H1 (cell line): ENCODE data around the gene S100A11. TPM values are rescaled to one million over a fixed set of nuclear protein-coding genes. Genes with fewer than 3 reads are reported as not detected.

Source experiments
- GABPA ChIP-seq: IDR thresholded peaks from 2 replicates; pipeline ENCODE4 v1.6.1; 2011; ENCODE audit warnings: mild to moderate bottlenecking, low read length, moderate library complexity, borderline replicate concordance; ENCODE audit not compliant: insufficient read depth
- SP4 ChIP-seq: IDR thresholded peaks from 2 replicates; pipeline ENCODE4 v1.6.1; 2012; ENCODE audit warnings: low read length, inconsistent platforms
- TEAD4 ChIP-seq: IDR thresholded peaks from 2 replicates; pipeline ENCODE4 v1.6.1; 2012; ENCODE audit warnings: low read depth, low read length, inconsistent platforms, mixed read lengths
- polyA plus RNA-seq, 7 experiments: library from polyadenylated mRNA; depleted of rRNA in 3 of 7; stranded (reverse) in 5 of 7; unstranded in 2 of 7; fragments of >200 nt in 5 of 7; fragments of 200-250 nt in 2 of 7; gene quantifications; 1 replicate in 5 of 7; 2 replicates in 1 of 7; 4 replicates in 1 of 7; pipeline versions ENCODE4 v1.2.1 to v1.2.3, GENCODE V29; 2011 to 2013; ENCODE audit warnings: missing spikeins in 2 of 7, mixed read lengths in 2 of 7
- total RNA-seq: library from RNA; stranded (reverse); fragmentation: NEBNext Ultra II Directional; extraction: Animal tissue kit (Norgen Biotek cat#: 25700); gene quantifications from 2 replicates; pipeline ENCODE4 v1.2.1, GENCODE V29; 2021

The S100A11 gene
- total and polyA plus RNA-seq, 2 of the 8 experiments (the other 6 are each of a cell fraction or from before 2014, with no cell fraction given): 120 to 343 TPM

- no peak for TF ChIP-seq TEAD4
- no peak for TF ChIP-seq SP4
- no peak for TF ChIP-seq GABPA
Measured at GRCh38 chr1:151990058-151990855, 46.5 kb downstream of the S100A11 start (continued).
